GM19043 (cell line): ENCODE data around the gene GFOD1.
"Not testable (repeated sequence)": the region's sequence is repeated elsewhere in the genome, so short reads cannot be mapped to it uniquely, and the experiment has no call there.

ENCODE experiments used
- ATAC-seq: cut with Tn5 transposase; IDR thresholded peaks from one replicate; pipeline ENCODE4 v1.9.1; 2021; ENCODE audit warnings: low read depth; ENCODE audit not compliant: unreplicated experiment

Gene GFOD1

DNA sequence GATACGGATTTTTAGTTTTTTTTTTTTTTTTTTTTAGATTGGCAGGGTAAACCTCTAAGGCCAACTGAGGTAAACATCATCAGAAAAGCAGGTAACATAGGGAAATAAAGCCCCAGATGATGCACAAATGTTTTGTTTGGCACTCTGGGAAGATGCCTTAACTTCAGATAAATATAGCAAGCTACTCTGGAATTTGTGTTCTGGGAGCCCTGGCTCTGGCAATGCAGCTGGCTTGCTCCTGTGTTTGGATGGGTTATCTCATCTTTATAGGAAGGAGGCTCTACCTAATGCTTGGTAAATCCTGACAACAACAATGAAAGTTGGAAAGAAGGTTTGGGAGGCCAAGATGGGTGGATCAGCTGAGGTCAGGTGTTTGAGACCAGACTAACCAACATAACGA lies 77.4 kb downstream of the GFOD1 start:
- no peak for ATAC-seq

GRCh38 chr6:13407709-13408695 lies 79.4 kb downstream of the GFOD1 start:
- ATAC-seq: no peak

DNA sequence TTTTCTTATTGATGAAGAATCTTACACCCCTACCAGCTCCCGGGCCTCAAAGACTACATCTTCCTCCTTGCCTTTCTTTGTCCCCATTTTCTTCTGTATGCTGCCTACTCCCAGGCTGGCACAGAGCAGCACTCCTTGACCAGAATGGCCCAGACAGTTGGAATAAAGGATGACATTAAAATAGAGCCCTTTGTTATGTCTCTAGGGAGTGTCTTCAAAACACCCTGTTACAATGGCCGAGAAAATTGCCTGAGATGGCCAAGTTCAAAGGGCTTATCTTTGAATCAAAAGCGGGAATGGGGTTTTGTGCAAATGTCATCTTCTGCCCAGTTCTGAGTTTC lies 80.1 kb downstream of the GFOD1 start:
- no peak for ATAC-seq

- no peak for ATAC-seq
Measured at GRCh38 chr6:13406781-13407180, 80.6 kb downstream of the GFOD1 start.

GRCh38 chr6:13405961-13406477 lies 81.4 kb downstream of the GFOD1 start:
- no peak for ATAC-seq

- ATAC-seq: no peak
Measured at GRCh38 chr6:13404892-13405254, 82.5 kb downstream of the GFOD1 start.

DNA sequence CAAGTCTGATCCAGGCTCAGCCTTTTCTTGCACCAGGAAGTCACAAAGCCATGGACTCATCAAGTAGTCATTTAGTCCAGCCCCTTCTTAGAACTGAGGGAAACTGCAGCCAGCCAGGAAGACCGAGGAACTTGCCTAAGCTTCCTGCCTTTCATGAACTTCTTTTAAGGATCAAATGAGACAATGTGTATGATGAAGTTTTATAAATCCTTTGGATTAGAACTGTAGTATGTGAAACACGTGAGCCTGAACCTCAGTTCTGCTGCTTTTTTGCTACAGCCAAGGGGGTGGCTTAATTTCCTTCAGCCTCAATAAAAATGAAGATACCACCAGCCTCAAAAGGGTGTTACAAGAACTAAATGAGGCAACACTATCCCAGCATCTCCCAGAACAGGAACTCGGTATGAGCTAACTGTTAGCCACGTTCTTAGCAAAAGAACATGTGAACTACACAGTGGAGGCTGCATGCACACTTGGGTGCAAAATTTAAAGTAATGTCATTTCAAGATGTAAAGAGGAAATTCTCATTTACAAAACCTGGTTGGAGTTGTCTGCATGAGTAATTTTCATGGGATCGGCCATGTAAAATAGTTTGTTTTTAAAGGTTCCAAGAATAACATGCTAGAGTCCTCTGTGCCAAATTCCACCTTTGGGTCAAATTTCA lies 83.0 kb downstream of the GFOD1 start:
- ATAC-seq: no peak

- ATAC-seq: no peak
Measured at GRCh38 chr6:13402711-13403110, 84.7 kb downstream of the GFOD1 start.

- peak; percentile 58 for ATAC-seq
Measured at GRCh38 chr6:13400772-13401171, 86.6 kb downstream of the GFOD1 start.

- ATAC-seq: no peak
Measured at GRCh38 chr6:13398421-13398994, 88.9 kb downstream of the GFOD1 start.

GRCh38 chr6:13398069-13398381 lies 89.4 kb downstream of the GFOD1 start:
- ATAC-seq: no peak

DNA sequence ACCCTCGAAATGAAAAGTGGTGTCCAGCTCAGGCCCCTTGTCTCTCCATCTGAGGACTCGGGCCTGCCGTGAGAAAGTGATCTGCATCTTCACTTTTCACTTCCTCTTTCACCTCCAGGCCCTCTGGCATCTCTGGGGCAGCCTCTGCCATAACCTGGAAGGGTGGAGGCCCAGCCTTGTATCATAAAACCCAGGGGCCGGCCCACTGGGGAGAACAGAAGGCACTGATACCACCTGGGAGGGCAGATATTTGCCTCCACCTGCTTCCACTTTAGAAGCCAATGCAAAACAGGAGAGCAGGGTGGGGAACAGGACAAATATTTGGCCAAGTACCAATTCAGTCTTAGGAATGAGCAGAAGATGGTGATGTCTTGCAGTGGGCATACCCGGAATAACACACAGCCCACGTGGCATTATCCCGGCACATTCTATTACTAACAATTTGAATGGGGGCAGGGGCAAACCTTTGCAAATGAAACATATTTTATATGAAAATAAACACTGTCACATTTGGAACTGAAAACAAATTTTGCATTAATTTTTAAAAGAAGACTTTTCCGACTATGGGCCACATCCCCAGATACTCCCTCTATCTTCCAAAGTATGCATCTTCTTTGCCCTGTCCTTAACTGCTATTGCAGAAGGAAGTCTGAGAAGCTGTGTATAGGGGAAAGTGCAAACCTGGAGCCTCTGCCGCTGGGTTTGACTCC lies 89.9 kb downstream of the GFOD1 start:
- ATAC-seq: peak; percentile 65

DNA sequence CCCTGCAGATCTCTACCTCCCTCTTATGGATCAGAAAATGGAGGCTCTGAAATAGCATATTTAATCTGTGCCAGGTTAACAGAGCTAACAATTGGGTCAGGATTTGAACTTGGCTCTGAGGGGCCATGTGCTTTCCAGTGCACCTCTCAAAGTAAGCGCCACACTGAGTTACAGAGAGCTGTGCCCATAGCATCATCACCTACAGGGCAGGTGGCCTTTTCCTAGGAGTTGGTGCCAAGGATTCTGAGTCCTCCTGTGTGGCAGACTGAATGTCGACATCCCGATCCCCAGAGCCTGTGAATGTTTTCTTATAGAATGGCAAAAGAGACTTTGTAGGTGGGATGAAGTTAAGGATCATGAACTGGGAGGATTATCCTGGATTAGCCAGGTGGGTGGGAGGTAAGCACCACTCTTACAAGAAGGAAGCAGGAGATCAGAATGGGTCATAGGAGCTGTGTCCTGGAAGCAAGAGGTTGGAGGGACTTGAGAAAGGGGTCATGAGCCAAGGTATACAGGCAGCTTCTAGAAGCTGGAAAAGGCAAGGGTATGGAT lies 91.1 kb downstream of the GFOD1 start:
- ATAC-seq: no peak

- no peak for ATAC-seq
Measured at GRCh38 chr6:13395272-13396237, 91.8 kb downstream of the GFOD1 start.

- ATAC-seq: no peak
Measured at GRCh38 chr6:13392462-13392861, 94.9 kb downstream of the GFOD1 start.

DNA sequence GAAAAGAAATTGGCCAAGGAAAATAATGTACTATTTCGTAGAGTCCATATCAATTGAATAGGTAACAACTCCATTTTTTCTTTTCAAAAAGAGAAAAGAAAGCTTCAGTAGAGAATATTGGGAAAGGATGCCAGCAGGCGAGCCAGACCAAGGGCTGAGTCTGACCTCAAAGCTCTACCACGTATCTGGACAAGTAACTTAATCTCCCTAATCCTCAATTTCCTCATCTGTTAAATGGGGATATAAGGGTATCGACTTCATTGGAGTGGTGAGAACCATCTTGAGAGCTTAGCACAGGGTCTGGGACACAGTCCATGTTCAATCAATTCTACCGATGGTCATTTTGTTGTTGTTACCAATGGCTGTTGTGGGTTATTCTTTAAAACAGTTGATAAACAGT lies 95.9 kb downstream of the GFOD1 start:
- no peak for ATAC-seq

- ATAC-seq: no peak
Measured at GRCh38 chr6:13390658-13391057, 96.7 kb downstream of the GFOD1 start.

GRCh38 chr6:13389237-13389636 lies 98.2 kb downstream of the GFOD1 start:
- ATAC-seq: not testable (repeated sequence)

- not testable (repeated sequence) for ATAC-seq
Measured at GRCh38 chr6:13388769-13389168, 98.6 kb downstream of the GFOD1 start.
